MG63 (cell line): Measurements from ENCODE around the gene TMOD3. TPM values are rescaled to one million over a fixed set of nuclear protein-coding genes. Genes with fewer than 3 reads are reported as not detected.

Experiments used
- DNase-seq: peaks from one replicate; pipeline ENCODE4 v3.0.0-alpha.2; 2020
- H3K27me3 ChIP-seq: fragments of 250-450 bp; sonication (Bioruptor Pico); 2 replicates; pipeline ENCODE4 v1.5.1; 2020; ENCODE audit warnings: mild to moderate bottlenecking, moderate library complexity
- H3K36me3 ChIP-seq: fragments of 250-450 bp; sonication (Bioruptor Pico); 2 replicates; pipeline ENCODE4 v1.5.1; 2020; ENCODE audit warnings: mild to moderate bottlenecking, moderate library complexity
- H3K4me3 ChIP-seq: fragments of 250-450 bp; sonication (Bioruptor Pico); 2 replicates; pipeline ENCODE4 v1.5.1; 2020; ENCODE audit warnings: mild to moderate bottlenecking, moderate library complexity
- H3K9me3 ChIP-seq: fragments of 250-450 bp; sonication (Bioruptor Pico); 2 replicates; pipeline ENCODE4 v1.5.1; 2020; ENCODE audit warnings: mild to moderate bottlenecking, moderate library complexity
- total RNA-seq: library from RNA; depleted of rRNA; stranded (reverse); fragments of >200 nt; shearing (Covaris generic); gene quantifications from 2 replicates; pipeline ENCODE4 v1.2.3, GENCODE V29; 2014; ENCODE audit warnings: low replicate concordance

Gene TMOD3
- total RNA-seq, 1 experiment from 2014 or later: 37.8 TPM

DNA sequence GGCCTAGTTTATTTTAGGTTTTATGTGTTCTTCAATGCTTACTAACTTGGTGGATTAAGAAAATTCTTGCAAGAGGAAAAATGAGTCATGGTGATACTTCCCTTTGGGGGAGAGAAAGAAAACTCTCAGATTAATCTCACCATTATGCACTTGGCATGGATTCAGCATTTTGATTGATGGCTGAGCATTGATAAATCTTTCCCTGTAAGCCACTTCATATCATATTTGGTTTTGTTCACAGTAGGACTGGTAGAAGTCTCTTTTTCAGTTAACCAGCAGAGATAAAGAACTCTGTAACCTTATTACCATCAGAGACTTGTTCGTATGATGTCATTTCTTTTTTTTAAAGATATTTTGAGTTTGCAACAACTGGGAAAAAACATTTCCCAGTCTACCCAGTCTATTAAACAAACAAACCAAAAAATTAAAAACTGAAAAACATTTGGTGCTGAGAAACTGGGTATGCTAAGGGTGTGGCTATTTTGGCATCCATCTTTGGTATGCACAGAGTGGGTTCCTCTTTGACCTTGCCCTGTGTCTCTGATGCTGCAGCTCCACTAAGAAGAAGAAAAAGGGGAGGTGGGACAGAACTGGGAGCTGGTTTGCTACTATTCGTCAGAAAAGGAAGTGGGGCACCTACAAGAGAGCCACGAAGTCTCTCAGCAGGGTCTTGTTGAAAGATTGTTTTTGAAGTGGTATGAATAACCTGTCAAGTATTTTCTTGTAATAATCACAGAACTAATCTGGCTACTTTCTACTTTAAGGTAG lies 17.2 kb downstream of the TMOD3 start:
- H3K4me3 ChIP-seq: no peak overlapping the region

DNA sequence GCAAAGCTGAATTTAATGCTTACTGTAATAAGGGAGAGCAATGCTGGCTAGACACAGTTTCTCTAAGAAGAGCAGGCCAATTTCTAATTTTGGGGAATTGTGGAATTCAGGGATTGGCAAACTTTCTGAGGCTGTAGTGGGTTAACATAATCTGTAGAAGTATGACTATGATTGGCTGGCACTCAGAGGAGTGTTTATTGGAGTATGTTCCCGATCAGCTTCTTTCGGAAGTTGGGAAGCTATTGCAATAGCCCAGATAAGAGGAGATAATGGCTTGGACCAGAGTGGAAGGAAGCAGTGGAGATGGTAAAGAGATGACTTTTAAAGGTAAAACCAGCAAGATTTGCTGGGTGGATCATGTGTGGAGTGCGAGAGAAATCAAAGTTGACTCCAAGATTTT lies 19.4 kb downstream of the TMOD3 start:
- no peaks in the 10 kb centered on the region for H3K27me3 ChIP-seq
- H3K36me3 ChIP-seq: 0 out of 2 replicates have a peak, but pooled peaks cover 2% of the 10 kb centered on the region
- DNase-seq: no peak
- no peak overlapping the region for H3K4me3 ChIP-seq
- H3K9me3 ChIP-seq: no peaks in the 10 kb centered on the region

More for the DNA sequence above, 17.2 kb downstream of the TMOD3 start:
- Histone ChIP-seq H3K36me3 (0 out of 2 replicates have a peak, but pooled peaks cover 2% of the 10 kb centered on the region), H3K9me3 (no peaks in the 10 kb centered on the region), H3K27me3 (no peaks in the 10 kb centered on the region)
- DNase-seq: no peak

DNA sequence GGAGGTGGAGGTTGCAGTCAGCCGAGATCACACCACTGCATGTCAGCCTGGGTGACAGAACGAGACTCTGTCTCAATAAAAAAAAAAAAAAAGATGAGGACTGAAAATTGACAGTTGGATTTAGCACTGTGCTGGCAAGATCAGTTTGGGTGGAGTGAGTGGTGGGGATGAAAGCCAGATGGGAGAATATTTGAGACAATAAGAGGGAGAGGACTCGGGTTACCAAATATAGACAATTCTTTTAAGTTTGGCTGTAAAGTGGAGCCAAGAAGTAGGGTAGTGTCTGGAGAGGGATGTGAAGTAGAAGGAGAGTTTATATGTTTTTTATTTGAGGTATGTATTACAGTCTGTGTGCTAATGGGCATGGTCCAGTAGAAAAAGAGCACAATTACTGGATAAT lies 20.4 kb downstream of the TMOD3 start:
- no peaks in the 10 kb centered on the region for H3K27me3 ChIP-seq
- no peak overlapping the region for H3K4me3 ChIP-seq
- no peaks in the 10 kb centered on the region for H3K9me3 ChIP-seq
- H3K36me3 ChIP-seq: 0 out of 2 replicates have a peak, but pooled peaks cover 2% of the 10 kb centered on the region
- DNase-seq: no peak

DNA sequence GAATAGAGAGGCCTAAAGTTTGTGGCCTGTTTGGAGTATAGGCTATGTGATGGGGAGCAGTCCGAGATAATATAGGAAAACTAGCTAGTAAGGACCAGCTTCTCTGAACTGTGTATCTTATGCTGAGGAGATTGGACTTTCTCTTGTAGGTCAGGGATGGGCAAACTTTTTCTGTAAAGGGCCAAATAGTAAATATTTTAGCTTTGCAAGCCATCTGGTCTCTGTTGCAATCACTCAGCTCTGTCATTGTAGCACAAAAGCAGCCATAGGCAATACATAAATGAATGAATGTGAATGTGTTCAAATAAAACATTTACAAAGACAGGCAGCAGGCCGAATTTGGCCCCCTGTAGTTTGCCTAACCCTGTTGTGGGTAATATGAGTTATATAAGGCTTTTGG lies 24.5 kb downstream of the TMOD3 start:
- DNase-seq: no peak
- Histone ChIP-seq H3K4me3 (no peak overlapping the region), H3K27me3 (no peaks in the 10 kb centered on the region), H3K9me3 (no peaks in the 10 kb centered on the region), H3K36me3 (peaks cover under 1% of the 10 kb centered on the region; the same call in 1 of the 2 replicates)

DNA sequence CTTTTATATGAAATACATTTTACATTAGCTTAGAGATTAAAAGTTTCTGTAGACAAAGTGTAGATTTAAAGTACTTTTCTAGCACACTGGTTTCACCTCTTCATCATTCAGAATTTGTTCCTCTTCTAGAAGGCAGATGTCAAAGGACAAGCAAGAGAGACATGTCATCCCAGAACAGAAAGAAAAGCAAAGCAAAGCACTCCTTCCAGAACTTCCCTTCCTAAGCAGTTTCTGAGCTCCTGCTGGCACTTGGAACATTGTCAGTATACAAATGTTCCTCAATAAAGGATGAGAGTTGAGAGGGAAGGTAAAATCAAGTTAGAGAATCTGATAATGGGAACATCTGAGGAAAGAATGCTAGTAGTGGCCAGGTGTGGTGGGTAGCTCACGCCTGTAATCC lies 26.2 kb downstream of the TMOD3 start:
- Histone ChIP-seq H3K4me3 (no peak overlapping the region), H3K27me3 (no peaks in the 10 kb centered on the region), H3K9me3 (no peaks in the 10 kb centered on the region), H3K36me3 (peaks cover 11% of the 10 kb centered on the region; the same call in 1 of the 2 replicates)
- DNase-seq: no peak

DNA sequence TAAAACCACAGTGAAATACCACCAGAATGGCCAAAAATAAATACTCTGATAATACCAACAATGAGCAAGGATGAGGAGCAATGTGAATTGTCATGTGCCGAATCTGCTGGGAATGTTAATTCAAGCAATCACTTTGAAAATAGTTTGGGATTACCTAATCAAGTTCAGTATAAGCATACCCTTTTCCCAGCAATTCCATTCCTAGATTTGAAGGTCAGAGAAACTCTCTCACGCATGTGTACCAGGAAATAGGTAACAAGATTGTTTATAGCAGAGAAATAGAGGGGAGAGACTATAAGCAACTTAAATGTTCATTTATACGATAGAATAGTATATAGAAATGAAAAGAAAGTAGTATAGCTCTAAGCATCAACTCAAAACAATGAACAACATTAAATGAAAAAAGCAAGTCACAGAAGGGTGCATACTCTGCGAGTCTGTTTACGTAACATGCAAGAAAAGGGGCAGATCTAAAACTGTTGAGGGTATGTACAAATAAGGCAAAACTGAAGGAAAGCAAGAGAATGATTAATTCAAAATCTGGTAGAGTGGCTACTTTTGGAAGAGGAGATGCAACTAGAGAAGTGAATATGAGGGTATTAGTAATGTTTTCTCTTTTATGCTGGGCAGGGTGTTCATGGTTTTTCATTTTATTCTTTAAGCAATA lies 27.4 kb downstream of the TMOD3 start:
- no peaks in the 10 kb centered on the region for H3K27me3 ChIP-seq
- H3K36me3 ChIP-seq: peaks cover 11% of the 10 kb centered on the region; the same call in 1 of the 2 replicates
- H3K9me3 ChIP-seq: no peaks in the 10 kb centered on the region
- no peak overlapping the region for H3K4me3 ChIP-seq
- DNase-seq: no peak

DNA sequence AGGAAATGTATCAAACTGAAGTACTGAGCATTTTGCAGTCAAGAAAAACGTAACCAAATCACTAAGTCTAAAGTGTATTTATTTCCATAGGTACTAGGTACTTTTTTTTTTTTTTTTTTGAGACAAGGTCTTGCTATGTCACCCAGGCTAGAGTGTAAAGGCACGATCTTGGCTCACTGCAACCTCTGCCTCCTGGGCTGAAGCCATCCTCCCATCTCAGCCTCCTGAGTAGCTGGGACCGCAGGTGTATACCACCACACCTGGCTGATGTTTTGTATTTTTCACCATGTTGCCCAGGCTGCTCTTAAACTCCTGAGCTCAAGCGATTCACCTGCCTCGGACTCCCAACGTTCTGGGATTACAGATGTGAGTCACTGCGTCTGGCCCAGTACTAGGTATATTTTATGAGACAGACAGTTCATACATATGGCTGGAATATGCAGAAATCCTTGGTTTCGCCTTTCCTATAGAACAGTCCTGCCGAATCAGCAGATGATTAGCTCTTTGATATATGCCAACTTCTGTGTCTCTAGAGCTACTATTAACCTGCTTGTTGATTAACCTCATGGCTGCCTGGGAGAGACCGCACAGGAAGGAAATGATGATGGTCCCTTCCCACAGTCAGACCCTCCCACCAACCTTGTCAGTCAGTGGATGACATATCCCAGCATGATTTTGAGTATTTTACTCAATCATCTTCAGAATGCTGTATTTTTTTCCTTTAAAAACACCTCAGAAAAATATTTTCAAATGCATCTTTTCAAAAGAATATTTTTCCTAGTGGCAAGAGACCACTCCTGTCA lies 32.3 kb downstream of the TMOD3 start:
- H3K4me3 ChIP-seq: no peak overlapping the region
- no peaks in the 10 kb centered on the region for H3K9me3 ChIP-seq
- peaks cover 45% of the 10 kb centered on the region for H3K36me3 ChIP-seq
- H3K27me3 ChIP-seq: no peaks in the 10 kb centered on the region
- no peak for DNase-seq

DNA sequence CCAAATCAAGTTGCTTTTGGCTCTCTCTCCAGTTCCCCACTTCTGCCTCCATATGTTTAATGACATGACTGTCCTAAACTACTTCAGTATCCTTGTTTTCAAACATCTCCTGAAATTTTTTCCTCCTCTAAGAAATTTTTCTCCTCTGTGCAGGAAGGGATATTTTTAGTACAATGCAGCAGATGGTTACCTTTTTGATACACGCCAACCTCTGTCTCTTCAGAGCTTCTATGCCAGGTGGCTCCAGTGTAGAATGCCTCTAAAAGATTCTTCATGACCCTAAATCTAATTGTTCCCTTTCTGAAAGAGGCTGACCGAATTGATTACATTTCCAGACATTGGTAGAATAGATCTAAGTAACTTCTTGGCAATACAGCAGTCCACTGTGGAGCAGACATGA lies 33.7 kb downstream of the TMOD3 start:
- Histone ChIP-seq H3K4me3 (no peak overlapping the region), H3K27me3 (no peaks in the 10 kb centered on the region), H3K36me3 (peaks cover 49% of the 10 kb centered on the region), H3K9me3 (no peaks in the 10 kb centered on the region)
- DNase-seq: no peak

DNA sequence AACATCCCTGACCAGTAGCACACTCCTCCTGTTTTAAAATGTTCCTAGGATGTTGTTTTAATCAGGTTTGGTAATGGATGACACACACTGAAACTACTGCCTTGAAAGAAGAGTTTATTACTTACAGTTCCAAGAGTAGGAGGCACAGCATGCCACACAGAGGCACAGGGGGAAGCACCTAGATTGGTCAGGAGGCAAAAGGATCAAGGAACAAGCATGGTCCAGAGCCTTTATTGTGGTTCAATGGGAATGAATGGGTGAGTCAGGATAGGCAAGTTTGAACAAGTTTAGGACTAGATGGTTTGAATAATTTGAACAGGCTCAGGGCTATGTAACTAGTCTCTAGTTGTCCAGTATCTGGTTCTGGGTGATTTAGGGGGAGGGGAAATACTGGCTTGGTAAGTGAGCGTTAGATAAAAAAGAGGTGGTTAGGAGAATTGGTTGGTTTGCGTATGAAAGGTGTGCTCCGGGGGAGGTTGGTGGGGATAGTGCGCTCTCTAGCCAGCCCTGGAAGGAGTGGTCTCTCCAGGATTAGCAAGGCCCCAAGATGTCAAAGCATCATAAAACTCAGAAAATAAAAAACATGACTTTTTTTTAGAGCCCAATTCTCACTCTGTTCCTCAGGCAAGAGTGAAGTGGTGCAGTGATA lies 35.1 kb downstream of the TMOD3 start:
- H3K9me3 ChIP-seq: no peaks in the 10 kb centered on the region
- peaks cover 46% of the 10 kb centered on the region for H3K36me3 ChIP-seq
- peak; percentile 51 for DNase-seq
- H3K4me3 ChIP-seq: no peak overlapping the region
- H3K27me3 ChIP-seq: no peaks in the 10 kb centered on the region

DNA sequence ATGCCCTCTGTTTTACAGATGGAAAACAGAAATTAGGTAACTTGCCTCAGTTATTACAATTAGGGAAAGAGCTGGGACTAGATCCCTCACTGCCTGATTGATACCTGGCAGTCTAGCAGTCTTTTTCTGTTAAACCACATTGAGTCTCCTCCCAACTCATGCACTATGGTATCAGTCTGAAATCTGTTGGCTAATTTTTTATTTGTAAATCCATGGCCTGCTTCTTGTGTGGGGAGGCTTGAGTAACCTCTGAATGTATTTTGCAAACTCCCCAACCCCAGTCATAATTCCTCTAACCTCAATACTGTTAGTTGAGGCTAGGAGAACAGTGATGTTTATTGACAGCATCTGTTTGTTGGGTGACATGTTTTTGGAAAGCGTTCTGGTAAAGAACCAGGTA lies 35.9 kb downstream of the TMOD3 start:
- H3K9me3 ChIP-seq: no peaks in the 10 kb centered on the region
- H3K36me3 ChIP-seq: peaks cover 45% of the 10 kb centered on the region

DNA sequence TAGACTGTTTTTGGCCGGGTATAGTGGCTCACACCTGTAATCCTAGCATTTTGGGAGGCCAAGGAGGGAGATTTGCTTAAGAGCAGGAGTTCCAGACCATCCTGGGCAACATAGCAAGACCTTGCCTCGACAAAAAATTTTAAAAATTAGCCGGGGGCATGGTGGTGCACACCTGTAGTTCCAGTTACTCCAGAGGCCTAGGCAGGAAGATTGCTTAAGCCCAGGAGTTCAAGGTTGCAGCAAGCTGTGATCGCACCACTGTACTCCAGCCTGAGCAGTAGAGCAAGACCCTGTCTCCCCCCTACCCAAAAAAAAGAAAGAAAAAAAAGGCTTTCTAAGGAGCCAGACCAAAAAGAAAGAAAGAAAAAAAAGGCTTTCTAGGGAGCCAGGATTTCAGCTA lies 36.7 kb downstream of the TMOD3 start:
- no peak overlapping the region for H3K4me3 ChIP-seq
- no peaks in the 10 kb centered on the region for H3K27me3 ChIP-seq
- peaks cover 49% of the 10 kb centered on the region for H3K36me3 ChIP-seq
- no peak for DNase-seq
- H3K9me3 ChIP-seq: no peaks in the 10 kb centered on the region

More for the DNA sequence above, 35.9 kb downstream of the TMOD3 start:
- DNase-seq: no peak
- H3K27me3 ChIP-seq: no peaks in the 10 kb centered on the region
- no peak overlapping the region for H3K4me3 ChIP-seq

DNA sequence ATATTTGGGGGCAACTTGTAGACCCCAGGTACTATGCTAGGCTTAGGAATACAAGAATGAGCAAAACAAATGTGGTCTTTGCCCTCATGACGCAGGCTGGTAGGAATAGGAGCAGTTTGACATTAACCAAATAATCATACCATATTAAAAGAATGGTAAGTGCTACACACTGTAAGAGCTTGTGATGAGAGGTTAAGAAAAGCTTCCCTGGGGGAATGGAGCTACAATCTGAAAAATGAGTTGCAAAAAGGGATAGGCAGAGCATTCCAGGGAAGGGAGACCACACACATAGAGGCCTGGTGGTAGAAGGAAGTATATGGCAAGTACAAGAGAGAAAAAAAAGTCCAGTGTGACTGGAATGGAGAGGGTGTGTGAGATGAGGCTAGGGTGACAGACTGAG lies 37.3 kb downstream of the TMOD3 start:
- peaks cover 53% of the 10 kb centered on the region for H3K36me3 ChIP-seq
- H3K4me3 ChIP-seq: no peak overlapping the region
- H3K9me3 ChIP-seq: no peaks in the 10 kb centered on the region
- DNase-seq: no peak
- H3K27me3 ChIP-seq: no peaks in the 10 kb centered on the region

DNA sequence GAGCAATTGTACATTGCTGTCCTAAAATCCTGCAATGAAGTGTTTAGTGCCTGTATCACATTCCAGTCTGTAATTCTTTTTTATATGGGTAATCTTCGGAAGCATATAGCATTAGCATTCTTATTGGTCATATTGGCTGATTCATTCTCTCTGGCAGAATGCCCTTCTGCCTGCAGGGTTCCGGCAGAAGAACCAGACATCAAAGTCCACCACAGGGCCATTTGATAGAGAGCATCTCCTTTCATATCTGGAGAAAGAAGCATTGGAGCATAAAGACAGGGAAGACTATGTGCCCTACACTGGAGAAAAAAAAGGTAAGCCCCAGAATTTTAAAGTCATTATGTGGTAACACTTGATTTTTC lies 39.6 kb downstream of the TMOD3 start:
- H3K36me3 ChIP-seq: peaks cover 47% of the 10 kb centered on the region
- H3K9me3 ChIP-seq: no peaks in the 10 kb centered on the region
- DNase-seq: peak; percentile 72
- H3K4me3 ChIP-seq: no peak overlapping the region
- no peaks in the 10 kb centered on the region for H3K27me3 ChIP-seq

DNA sequence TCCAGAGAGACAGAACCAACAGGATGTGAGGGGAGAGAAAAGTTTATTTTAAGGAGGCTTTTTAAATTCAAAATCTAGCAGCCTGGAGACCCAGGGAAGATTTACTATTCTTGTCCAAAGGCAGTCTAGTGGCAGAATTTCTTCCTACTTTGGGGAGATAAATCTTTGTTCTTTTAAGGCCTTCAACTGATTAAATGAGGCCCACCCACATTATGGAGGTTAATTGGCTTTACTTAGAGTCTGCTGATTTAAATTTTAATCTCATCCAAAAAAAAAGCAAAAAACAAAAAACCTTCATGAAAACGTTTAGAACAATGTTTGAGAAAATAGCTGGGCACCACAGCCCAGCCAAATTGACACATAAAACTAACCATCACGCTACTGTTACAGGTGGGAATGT lies 41.3 kb downstream of the TMOD3 start:
- no peak for DNase-seq

DNA sequence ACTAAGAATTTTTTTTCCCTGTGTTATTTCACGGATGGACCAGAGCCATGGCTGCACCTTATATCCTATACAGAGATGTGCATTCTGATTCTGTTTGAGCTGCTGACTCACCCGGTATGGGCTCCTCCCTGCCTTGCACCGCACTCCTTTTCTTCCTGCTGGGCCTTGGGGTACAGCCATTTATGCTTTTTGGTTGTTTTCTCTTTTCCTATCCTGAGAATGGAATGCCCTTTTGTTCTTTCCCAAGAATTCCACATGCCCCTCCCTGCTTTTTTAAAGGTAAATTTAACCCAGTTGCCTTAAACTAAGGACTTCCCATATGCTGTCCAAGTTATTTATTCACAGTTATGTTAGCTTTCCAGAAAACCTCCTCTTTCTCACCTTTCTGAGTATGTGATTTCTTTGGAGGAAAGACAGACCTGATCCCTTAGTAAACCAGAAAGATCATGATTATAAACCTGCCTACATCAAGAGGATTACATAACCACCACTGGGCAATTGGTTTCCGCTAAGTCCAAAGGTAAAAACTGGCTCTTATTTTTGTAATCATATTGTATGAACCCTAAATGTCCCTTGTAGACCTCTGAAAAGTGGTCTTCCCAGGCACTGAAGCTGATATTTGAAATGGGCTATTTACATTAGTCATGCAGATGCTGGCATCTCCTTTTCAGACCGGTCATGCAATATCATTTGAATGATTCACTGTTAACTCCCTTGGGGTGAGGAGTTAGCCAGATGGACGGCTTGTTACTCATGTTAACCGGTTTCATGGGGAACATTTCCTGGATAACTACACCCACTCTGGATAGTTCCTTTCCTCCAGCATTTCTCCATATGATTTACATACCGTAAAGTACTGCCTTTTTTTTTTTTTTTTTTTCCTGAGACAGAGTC lies 45.5 kb downstream of the TMOD3 start:
- Histone ChIP-seq H3K4me3 (peak overlapping the region; percentile 3; the same call in 1 of the 2 replicates), H3K9me3 (no peaks in the 10 kb centered on the region), H3K27me3 (no peaks in the 10 kb centered on the region), H3K36me3 (peaks cover 16% of the 10 kb centered on the region)
- peak; percentile 79 for DNase-seq

More for the DNA sequence above, 41.3 kb downstream of the TMOD3 start:
- no peaks in the 10 kb centered on the region for H3K9me3 ChIP-seq
- H3K4me3 ChIP-seq: no peak overlapping the region
- H3K36me3 ChIP-seq: peaks cover 32% of the 10 kb centered on the region
- H3K27me3 ChIP-seq: no peaks in the 10 kb centered on the region

DNA sequence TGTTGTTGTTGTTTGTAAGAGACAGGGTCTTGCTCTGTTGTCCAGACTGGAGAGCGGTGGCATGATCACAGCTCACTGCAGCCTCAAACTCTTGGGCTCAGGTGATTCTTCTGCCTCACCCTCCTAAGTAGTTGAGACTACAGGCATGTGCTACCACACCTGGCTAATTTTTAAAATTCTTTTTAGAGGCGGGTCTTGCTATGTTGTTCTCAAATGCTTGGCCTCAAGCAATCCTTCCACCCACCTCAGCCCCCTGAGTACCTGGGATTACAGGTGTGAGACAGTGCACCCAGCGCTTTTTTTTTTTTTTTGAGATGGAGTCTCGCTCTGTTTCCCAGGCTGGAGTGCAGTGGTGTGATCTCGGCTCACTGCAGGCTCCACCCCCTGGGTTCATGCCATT lies 46.7 kb downstream of the TMOD3 start:
- peaks cover 11% of the 10 kb centered on the region; the same call in 1 of the 2 replicates for H3K36me3 ChIP-seq
- H3K27me3 ChIP-seq: no peaks in the 10 kb centered on the region
- no peak for DNase-seq
- H3K9me3 ChIP-seq: no peaks in the 10 kb centered on the region
- no peak overlapping the region for H3K4me3 ChIP-seq
